K562 (cell line): ENCODE data around the gene GAMT.
A peak's percentile ranks its signal among the peaks of the same experiment; 100 is the strongest.

ENCODE experiments used
- ARID4B ChIP-seq: sonication (generic); formaldehyde crosslinking; IDR thresholded peaks from 2 replicates; pipeline ENCODE4 v1.8.0; 2022; ENCODE audit warnings: mild to moderate bottlenecking, missing genetic modification reagents
- CHD1 ChIP-seq: fragments of 200-600 bp; sonication (generic); IDR thresholded peaks from one replicate; pipeline ENCODE4 v1.6.1; 2012; ENCODE audit warnings: mild to moderate bottlenecking, moderate library complexity, low read length, inconsistent platforms
- EZH2 ChIP-seq: IDR thresholded peaks from 2 replicates; pipeline ENCODE4 v1.6.1; 2012; ENCODE audit warnings: low read depth, mild to moderate bottlenecking, inconsistent platforms, low read length, borderline replicate concordance
- GTF3C2 ChIP-seq: IDR thresholded peaks from 3 replicates; pipeline ENCODE4 v1.6.1; 2011; ENCODE audit warnings: borderline replicate concordance, mild to moderate bottlenecking, moderate library complexity; ENCODE audit not compliant: insufficient read length; ENCODE audit errors: extremely low read depth
- HLTF ChIP-seq: fragments of 450-650 bp; IDR thresholded peaks from 2 replicates; pipeline ENCODE4 v1.6.1; 2016
- NFIC ChIP-seq: fragments of 450-650 bp; IDR thresholded peaks from 2 replicates; pipeline ENCODE4 v1.6.1; 2017; ENCODE audit warnings: mild to moderate bottlenecking, inconsistent platforms
- NFIX ChIP-seq: fragments of 250-450 bp; sonication (Bioruptor Pico); IDR thresholded peaks from 2 replicates; pipeline ENCODE4 v1.4.0; 2020; ENCODE audit warnings: low read depth, mild to moderate bottlenecking, moderate library complexity
- POLR2A ChIP-seq: fragments of 450-650 bp; conservative IDR thresholded peaks from 2 replicates; pipeline ENCODE4 v1.6.1; 2016
- SREBF1 ChIP-seq: fragments of 150-350 bp; IDR thresholded peaks from 2 replicates; pipeline ENCODE4 v1.6.1; 2014; ENCODE audit warnings: antibody characterized with exemption, low read depth, low read length, borderline replicate concordance
- SRF ChIP-seq, 2 experiments: fragments of 250-450, 450-650 bp in 1 of 2; sonication (Bioruptor Pico) in 1 of 2; sonication (generic) in 1 of 2; formaldehyde crosslinking; IDR thresholded peaks; 2 replicates each; pipeline versions ENCODE4 v1.5.0 to v1.5.1; 2020 to 2022; ENCODE audit warnings: mild to moderate bottlenecking in 1 of 2, missing genetic modification reagents in 1 of 2
- VEZF1 ChIP-seq: fragments of 200-800 bp; sonication (Bioruptor generic); IDR thresholded peaks from 2 replicates; pipeline ENCODE4 v1.6.1; 2017; ENCODE audit warnings: missing genetic modification characterization, missing compliant biosample characterization
- ZNF280B ChIP-seq: fragments of 250-450 bp; sonication (Bioruptor Pico); IDR thresholded peaks from 2 replicates; pipeline ENCODE4 v1.5.1; 2021; ENCODE audit warnings: mild to moderate bottlenecking
- ZNF717 ChIP-seq: fragments of 250-450 bp; sonication (Bioruptor Pico); IDR thresholded peaks from 2 replicates; pipeline ENCODE4 v1.5.0; 2021

- TF ChIP-seq ZNF717 (CRISPR knock-in tag), result no peak
- TF ChIP-seq POLR2A, result peak; percentile 34; the same call in 1 of the 2 replicates
- TF ChIP-seq CHD1, result no peak
- no peak for TF ChIP-seq GTF3C2
- no peak for TF ChIP-seq NFIC
- no peak for TF ChIP-seq HLTF
- TF ChIP-seq ARID4B, result no peak
- TF ChIP-seq NFIX (CRISPR knock-in tag), result no peak
- no peak for TF ChIP-seq ZNF280B
- no peak for TF ChIP-seq EZH2
- TF ChIP-seq VEZF1 (CRISPR knock-in tag), result peak; percentile 24; the same call in 1 of the 2 replicates
- TF ChIP-seq SREBF1, result no peak
- TF ChIP-seq SRF (CRISPR knock-in tag; IDR thresholded peaks at IDR 0.05), result no peak
Observed at GRCh38 chr19:1394252-1395193, 6.8 kb downstream of the GAMT start.
